Neuronal stem cell (in vitro differentiated cells): ENCODE measurements around the gene DPRX.
A peak's percentile ranks its signal among the peaks of the same experiment; 100 is the strongest.

ENCODE experiments used
- DNase-seq: peaks from one replicate; pipeline ENCODE4 v3.0.0-alpha.2; 2013; ENCODE audit warnings: low spot score
- H2AFZ ChIP-seq: one replicate; pipeline ENCODE4 v1.6.1; 2013; ENCODE audit warnings: mild to moderate bottlenecking, low read length, inconsistent platforms
- H2AK5ac ChIP-seq: 2 replicates; pipeline ENCODE4 v1.6.1; 2013; ENCODE audit warnings: low read depth, mild to moderate bottlenecking, inconsistent platforms, low read length, moderate library complexity, mixed read lengths
- H2BK120ac ChIP-seq: 2 replicates; pipeline ENCODE4 v1.6.1; 2013; ENCODE audit warnings: low read depth, mild to moderate bottlenecking, inconsistent platforms, low read length, moderate library complexity, mixed read lengths
- H2BK12ac ChIP-seq: one replicate; pipeline ENCODE4 v1.6.1; 2013; ENCODE audit warnings: low read length, inconsistent platforms
- H2BK15ac ChIP-seq: 2 replicates; pipeline ENCODE4 v1.6.1; 2013; ENCODE audit warnings: mild to moderate bottlenecking, low read length, inconsistent platforms, mixed read lengths
- H2BK5ac ChIP-seq: one replicate; pipeline ENCODE4 v1.6.1; 2013; ENCODE audit warnings: inconsistent platforms, mild to moderate bottlenecking, low read length, moderate library complexity
- H3K14ac ChIP-seq: one replicate; pipeline ENCODE4 v1.6.1; 2013; ENCODE audit warnings: low read length, inconsistent platforms
- H3K18ac ChIP-seq: 2 replicates; pipeline ENCODE4 v1.6.1; 2013; ENCODE audit warnings: low read length, inconsistent platforms
- H3K23ac ChIP-seq: 2 replicates; pipeline ENCODE4 v1.6.1; 2013; ENCODE audit warnings: low read depth, mild to moderate bottlenecking, mixed read lengths, low read length, inconsistent platforms; ENCODE audit not compliant: poor library complexity
- H3K27ac ChIP-seq: replicated peaks from 3 replicates; pipeline ENCODE4 v1.5.1; 2013; ENCODE audit warnings: low read length, inconsistent platforms
- H3K27me3 ChIP-seq, 3 experiments: 2 replicates each; pipeline ENCODE4 v1.6.1; 2013; ENCODE audit warnings: low read length in 3 of 3, mild to moderate bottlenecking in 2 of 3, inconsistent platforms in 1 of 3, low read depth in 1 of 3, mixed read lengths in 1 of 3, moderate library complexity in 1 of 3; ENCODE audit not compliant: control insufficient read depth in 3 of 3, insufficient read depth in 3 of 3
- H3K36me3 ChIP-seq, 2 donors: replicated peaks in 1 of 2; 2 replicates each; pipeline ENCODE4 v1.6.1; 2013; ENCODE audit warnings: low read length in 2 of 2; ENCODE audit not compliant: control insufficient read depth in 2 of 2, insufficient read depth in 2 of 2
- H3K4ac ChIP-seq: 2 replicates; pipeline ENCODE4 v1.6.1; 2013; ENCODE audit warnings: inconsistent platforms, mild to moderate bottlenecking, low read length, moderate library complexity
- H3K4me1 ChIP-seq, 2 donors: 1 replicate in 1 of 2; 2 replicates in 1 of 2; pipeline ENCODE4 v1.6.1; 2013; ENCODE audit warnings: low read length in 2 of 2, low read depth in 1 of 2; ENCODE audit not compliant: control insufficient read depth in 2 of 2, insufficient read depth in 1 of 2
- H3K4me2 ChIP-seq: one replicate; pipeline ENCODE4 v1.6.1; 2013; ENCODE audit warnings: mild to moderate bottlenecking, low read length, inconsistent platforms; ENCODE audit not compliant: insufficient read depth, poor library complexity, severe bottlenecking
- H3K4me3 ChIP-seq, 2 donors: 2 replicates each; pipeline ENCODE4 v1.5.1; 2013; ENCODE audit warnings: low read length in 2 of 2, mild to moderate bottlenecking in 2 of 2, inconsistent platforms in 1 of 2, moderate library complexity in 1 of 2
- H3K79me1 ChIP-seq: one replicate; pipeline ENCODE4 v1.6.1; 2013; ENCODE audit warnings: low read depth, mild to moderate bottlenecking, inconsistent platforms, low read length, moderate library complexity
- H3K9ac ChIP-seq: one replicate; pipeline ENCODE4 v1.6.1; 2013; ENCODE audit warnings: mild to moderate bottlenecking, low read depth, low read length, inconsistent platforms; ENCODE audit not compliant: poor library complexity
- H3K9me3 ChIP-seq, 2 donors: replicated peaks in 1 of 2; 2 replicates each; pipeline versions ENCODE3 to v1.6.1; 2013; ENCODE audit warnings: low read length in 2 of 2, mild to moderate bottlenecking in 2 of 2, inconsistent platforms in 1 of 2, low read depth in 1 of 2, mixed read lengths in 1 of 2, moderate library complexity in 1 of 2; ENCODE audit not compliant: control insufficient read depth in 2 of 2, insufficient read depth in 1 of 2
- H4K8ac ChIP-seq: one replicate; pipeline ENCODE4 v1.6.1; 2013; ENCODE audit warnings: low read depth, mild to moderate bottlenecking, inconsistent platforms, low read length, moderate library complexity
- H4K91ac ChIP-seq: one replicate; pipeline ENCODE4 v1.6.1; 2013; ENCODE audit warnings: low read length, low read depth, mild to moderate bottlenecking, inconsistent platforms; ENCODE audit not compliant: poor library complexity
- WGBS, 2 donors: extraction: QIAGEN DNeasy Blood & Tissue Kit; methylation state at CpG; one replicate each; pipeline ENCODE4 v1.1.7; 2013; ENCODE audit warnings: missing lambda C conversion rate in 2 of 2, mixed read lengths in 1 of 2; ENCODE audit not compliant: insufficient read length in 2 of 2, insufficient replicate concordance in 1 of 2; ENCODE audit errors: extremely low coverage in 2 of 2; 5-methylcytosine and 5-hydroxymethylcytosine counted together

The DPRX gene

DNA sequence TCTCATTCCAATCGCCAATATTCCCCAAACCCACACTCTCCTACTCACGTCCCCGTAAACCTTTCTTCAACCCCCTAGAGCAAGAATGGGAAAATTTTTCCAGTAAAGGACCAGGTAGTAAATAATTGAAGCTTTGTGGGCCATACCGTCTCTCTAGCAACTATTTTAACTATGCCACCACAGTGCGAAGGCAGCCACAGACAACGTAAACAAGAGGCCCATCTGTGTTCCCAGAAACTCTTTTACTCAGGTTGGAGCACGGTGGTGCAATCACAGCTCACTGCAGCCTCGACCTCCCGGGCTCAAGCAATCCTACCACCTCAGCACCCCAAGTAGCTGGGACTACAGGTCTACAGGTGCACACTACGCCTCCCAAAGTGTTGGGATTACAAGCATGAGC is 3.0 kb downstream of the DPRX start:
- H2AK5ac ChIP-seq = no peak overlapping the region
- H2BK120ac ChIP-seq = no peak overlapping the region
- H3K79me1 ChIP-seq = no peaks in the 10 kb centered on the region
- WGBS, 2 donors = 100% methylated on average over 3 of the region's 10 CpGs; no CpG with 5 or more reads in 1 of the 2 donors
- no peaks in the 10 kb centered on the region for H3K9me3 ChIP-seq
- no peak overlapping the region for H3K4me2 ChIP-seq
- H3K27ac ChIP-seq = no peak overlapping the region
- H3K27me3 ChIP-seq = no peaks in the 10 kb centered on the region
- no peak overlapping the region for H3K4me3 ChIP-seq
- H3K9ac ChIP-seq = no peak overlapping the region
- H2BK12ac ChIP-seq = no peak overlapping the region
- no peak overlapping the region for H3K23ac ChIP-seq
- H4K91ac ChIP-seq = no peak overlapping the region
- no peak overlapping the region for H3K4ac ChIP-seq
- H2BK5ac ChIP-seq = no peak overlapping the region
- H3K4me1 ChIP-seq = no peaks in the 10 kb centered on the region
- DNase-seq = no peak
- H2AFZ ChIP-seq = no peak overlapping the region
- no peak overlapping the region for H4K8ac ChIP-seq
- no peaks in the 10 kb centered on the region for H3K36me3 ChIP-seq
- no peak overlapping the region for H2BK15ac ChIP-seq
- H3K14ac ChIP-seq = no peak overlapping the region
- no peak overlapping the region for H3K18ac ChIP-seq

GRCh38 chr19:53639471-53639870 is 7.7 kb downstream of the DPRX start:
- Histone ChIP-seq H3K9ac (no peak overlapping the region), H4K8ac (no peak overlapping the region)

GRCh38 chr19:53642381-53643099 is 10.7 kb downstream of the DPRX start:
- H2BK120ac ChIP-seq = no peak overlapping the region
- no peak overlapping the region for H3K27ac ChIP-seq
- H3K4me2 ChIP-seq = no peak overlapping the region
- H3K36me3 ChIP-seq = no peaks in the 10 kb centered on the region
- H2BK15ac ChIP-seq = no peak overlapping the region
- H3K79me1 ChIP-seq = no peaks in the 10 kb centered on the region
- no peak overlapping the region for H2BK5ac ChIP-seq
- no peak overlapping the region for H2BK12ac ChIP-seq
- peaks cover 0 to 4% of the 10 kb centered on the region in 2 donors for H3K4me1 ChIP-seq
- no peak overlapping the region for H3K4me3 ChIP-seq
- peaks cover 0 to 5% of the 10 kb centered on the region in 2 donors for H3K9me3 ChIP-seq
- H4K91ac ChIP-seq = no peak overlapping the region
- no peak overlapping the region for H3K23ac ChIP-seq
- no peak overlapping the region for H3K9ac ChIP-seq
- no peak overlapping the region for H4K8ac ChIP-seq
- no CpG with 5 or more reads among the region's 8 CpGs for WGBS, 2 donors
- DNase-seq = no peak
- no peak overlapping the region for H3K14ac ChIP-seq
- no peak overlapping the region for H3K18ac ChIP-seq
- H2AFZ ChIP-seq = peak overlapping the region; percentile 29
- H3K27me3 ChIP-seq = no peaks in the 10 kb centered on the region
- no peak overlapping the region for H3K4ac ChIP-seq
- H2AK5ac ChIP-seq = no peak overlapping the region

More at GRCh38 chr19:53639471-53639870, 7.7 kb downstream of the DPRX start:
- H3K4me1 ChIP-seq = peaks cover 0 to 4% of the 10 kb centered on the region in 2 donors
- H3K4me3 ChIP-seq = no peak overlapping the region
- no peak overlapping the region for H2BK120ac ChIP-seq
- H2BK12ac ChIP-seq = no peak overlapping the region
- H3K36me3 ChIP-seq = no peaks in the 10 kb centered on the region
- H4K91ac ChIP-seq = no peak overlapping the region
- no peak overlapping the region for H3K23ac ChIP-seq
- DNase-seq = no peak
- H3K9me3 ChIP-seq = no peaks in the 10 kb centered on the region
- H2BK15ac ChIP-seq = no peak overlapping the region
- no peak overlapping the region for H3K4me2 ChIP-seq
- H3K4ac ChIP-seq = no peak overlapping the region
- no peaks in the 10 kb centered on the region for H3K79me1 ChIP-seq
- no peaks in the 10 kb centered on the region for H3K27me3 ChIP-seq
- WGBS, 2 donors = no CpG with 5 or more reads among the region's 7 CpGs
- H2BK5ac ChIP-seq = no peak overlapping the region
- H3K18ac ChIP-seq = no peak overlapping the region
- no peak overlapping the region for H3K27ac ChIP-seq
- no peak overlapping the region for H3K14ac ChIP-seq
- no peak overlapping the region for H2AFZ ChIP-seq
- H2AK5ac ChIP-seq = no peak overlapping the region

- no peak overlapping the region for H2BK15ac ChIP-seq
- H3K14ac ChIP-seq = no peak overlapping the region
- no peak overlapping the region for H3K27ac ChIP-seq
- H3K4me1 ChIP-seq = peaks cover 0 to 4% of the 10 kb centered on the region in 2 donors
- H3K4me2 ChIP-seq = no peak overlapping the region
- H4K91ac ChIP-seq = no peak overlapping the region
- H3K18ac ChIP-seq = no peak overlapping the region
- H3K23ac ChIP-seq = no peak overlapping the region
- no peak overlapping the region for H3K4me3 ChIP-seq
- H3K27me3 ChIP-seq = no peaks in the 10 kb centered on the region
- whole genome bisulfite sequencing, 2 donors = no CpG with 5 or more reads among the region's 4 CpGs
- no peak overlapping the region for H3K9ac ChIP-seq
- no peak overlapping the region for H2BK12ac ChIP-seq
- H3K36me3 ChIP-seq = no peaks in the 10 kb centered on the region
- DNase-seq = no peak
- no peak overlapping the region for H3K4ac ChIP-seq
- no peak overlapping the region for H4K8ac ChIP-seq
- no peak overlapping the region for H2BK120ac ChIP-seq
- peaks cover 2 to 5% of the 10 kb centered on the region in 2 donors for H3K9me3 ChIP-seq
- H2AFZ ChIP-seq = no peak overlapping the region
- no peak overlapping the region for H2BK5ac ChIP-seq
- H2AK5ac ChIP-seq = no peak overlapping the region
- no peaks in the 10 kb centered on the region for H3K79me1 ChIP-seq
Measured at GRCh38 chr19:53644061-53644816, 12.4 kb downstream of the DPRX start.
